ENCODE results near the gene RASSF5. TPM values are rescaled to one million over a fixed set of nuclear protein-coding genes. Genes with fewer than 3 reads are reported as not detected.

Gene RASSF5
- polyA plus RNA-seq, 4 donors: 4.6 to 6.6 (median 4.9) TPM

- DNase-seq (ENCODE audit: low read depth in 4 of 4, low spot score in 2 of 4): no peak
These were observed 11.8 kb upstream of the RASSF5 start for GRCh38 chr1:206495493-206496046.

GRCh38 chr1:206496131-206496793 lies 11.1 kb upstream of the RASSF5 start:
- DNase-seq (ENCODE audit: low read depth in 4 of 4, low spot score in 2 of 4): no peak

- no peak for DNase-seq (ENCODE audit: low read depth in 4 of 4, low spot score in 2 of 4)
These were observed 10.0 kb upstream of the RASSF5 start for GRCh38 chr1:206497363-206497762.

- DNase-seq (ENCODE audit: low read depth in 4 of 4, low spot score in 2 of 4): no peak
These were observed 9.6 kb upstream of the RASSF5 start for GRCh38 chr1:206497774-206498173.

- DNase-seq (ENCODE audit: low read depth in 4 of 4, low spot score in 2 of 4): no peak
These were observed 8.6 kb upstream of the RASSF5 start for GRCh38 chr1:206498685-206499084.

GRCh38 chr1:206500046-206500445 lies 7.3 kb upstream of the RASSF5 start:
- DNase-seq (ENCODE audit: low read depth in 4 of 4, low spot score in 2 of 4): no peak

- no peak for DNase-seq (ENCODE audit: low read depth in 4 of 4, low spot score in 2 of 4)
These were observed 5.5 kb upstream of the RASSF5 start for GRCh38 chr1:206501881-206502280.

GRCh38 chr1:206502403-206502802 lies 4.9 kb upstream of the RASSF5 start:
- DNase-seq (ENCODE audit: low read depth in 4 of 4, low spot score in 2 of 4): no peak

- no peak for DNase-seq (ENCODE audit: low read depth in 4 of 4, low spot score in 2 of 4)
These were observed 4.5 kb upstream of the RASSF5 start for GRCh38 chr1:206502812-206503211.

- no peak for DNase-seq (ENCODE audit: low read depth in 4 of 4, low spot score in 2 of 4)
These were observed 3.6 kb upstream of the RASSF5 start for GRCh38 chr1:206503591-206504362.

- no peak for DNase-seq (ENCODE audit: low read depth in 4 of 4, low spot score in 2 of 4)
These were observed 3.0 kb upstream of the RASSF5 start for GRCh38 chr1:206504363-206504713.

GRCh38 chr1:206505702-206506355 lies 1.5 kb upstream of the RASSF5 start:
- no peak for DNase-seq (ENCODE audit: low read depth in 4 of 4, low spot score in 2 of 4)

GRCh38 chr1:206506405-206507283 lies 687 bp upstream of the RASSF5 start:
- DNase-seq (ENCODE audit: low read depth in 4 of 4, low spot score in 2 of 4): no peak

- no peak for DNase-seq (ENCODE audit: low read depth in 4 of 4, low spot score in 2 of 4)
These were observed 979 bp downstream of the RASSF5 start for GRCh38 chr1:206508130-206508889.

- no peak for DNase-seq (ENCODE audit: low read depth in 4 of 4, low spot score in 2 of 4)
These were observed 1.6 kb downstream of the RASSF5 start for GRCh38 chr1:206508956-206509355.

GRCh38 chr1:206509612-206510257 lies 2.4 kb downstream of the RASSF5 start:
- no peak for DNase-seq (ENCODE audit: low read depth in 4 of 4, low spot score in 2 of 4)

GRCh38 chr1:206510371-206510770 lies 3.0 kb downstream of the RASSF5 start:
- no peak for DNase-seq (ENCODE audit: low read depth in 4 of 4, low spot score in 2 of 4)

- no peak for DNase-seq (ENCODE audit: low read depth in 4 of 4, low spot score in 2 of 4)
These were observed 4.2 kb downstream of the RASSF5 start for GRCh38 chr1:206511362-206512057.

Measured in left renal cortex interstitium (tissue), 4 donors.